ENCODE measurements around the gene RPL21.

Gene RPL21

DNA sequence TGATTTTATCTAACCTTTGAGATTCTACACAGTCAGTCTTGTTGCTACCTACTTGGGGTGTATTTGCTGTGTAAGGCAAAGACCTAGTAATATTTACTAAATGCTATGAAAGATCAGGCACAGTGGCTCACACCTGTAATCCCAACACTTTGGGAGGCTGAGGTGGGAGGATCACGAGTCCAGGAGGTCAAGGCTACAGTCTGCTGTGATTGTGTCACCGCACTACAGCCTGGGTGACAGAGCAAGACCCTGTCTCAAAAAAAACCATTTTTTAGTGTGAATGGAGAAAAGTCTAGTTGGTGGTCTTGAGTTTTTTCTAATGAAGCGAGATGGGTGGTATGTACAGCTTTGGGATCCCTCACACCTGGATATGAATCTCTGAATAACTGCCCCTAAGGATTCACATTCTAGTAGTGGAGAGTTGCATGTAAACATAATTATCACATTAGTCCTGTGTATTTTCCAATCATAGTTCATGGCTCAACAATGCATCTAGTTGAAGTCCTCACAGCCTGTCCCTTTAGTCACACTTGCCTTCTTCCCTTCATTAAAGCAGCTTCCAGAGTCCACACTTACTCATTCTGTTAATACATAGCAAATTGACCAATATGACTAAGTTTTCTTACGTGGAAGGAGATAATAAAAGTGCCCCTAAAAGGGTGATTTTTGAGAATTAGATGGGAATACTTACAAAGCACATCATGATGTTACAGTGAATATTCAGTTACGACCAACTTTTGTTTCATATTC, 7.5 kb downstream of the RPL21 start:
- no peak for DNase-seq (ENCODE audit: low read depth in 2 of 2)

- DNase-seq (ENCODE audit: low read depth in 2 of 2), result no peak
Measured at GRCh38 chr13:27259831-27260230, 8.5 kb downstream of the RPL21 start.

- DNase-seq (ENCODE audit: low read depth in 2 of 2), result no peak
Measured at GRCh38 chr13:27261396-27261795, 10.0 kb downstream of the RPL21 start.

- DNase-seq (ENCODE audit: low read depth in 2 of 2), result no peak
Measured at GRCh38 chr13:27263438-27263837, 12.1 kb downstream of the RPL21 start.

DNA sequence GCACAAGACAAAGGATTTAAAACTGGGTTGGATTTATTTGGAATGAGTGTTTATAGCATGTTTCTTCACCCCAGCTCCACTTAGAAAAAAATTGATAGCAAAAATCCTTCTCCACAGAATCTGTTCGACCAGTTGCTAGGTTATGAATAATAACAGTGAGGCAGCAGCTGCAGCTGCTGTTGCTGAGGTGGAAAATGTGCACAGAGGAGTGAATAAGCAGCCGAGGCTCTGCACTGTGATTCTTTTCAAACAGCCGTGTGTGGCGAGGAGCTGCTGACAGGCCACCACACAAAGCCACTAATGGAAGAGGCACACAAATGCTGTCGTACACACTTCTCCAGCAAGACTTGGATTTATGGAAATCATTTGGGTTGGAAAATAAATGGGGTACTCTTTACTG, 12.8 kb downstream of the RPL21 start:
- DNase-seq (ENCODE audit: low read depth in 2 of 2), result no peak

DNA sequence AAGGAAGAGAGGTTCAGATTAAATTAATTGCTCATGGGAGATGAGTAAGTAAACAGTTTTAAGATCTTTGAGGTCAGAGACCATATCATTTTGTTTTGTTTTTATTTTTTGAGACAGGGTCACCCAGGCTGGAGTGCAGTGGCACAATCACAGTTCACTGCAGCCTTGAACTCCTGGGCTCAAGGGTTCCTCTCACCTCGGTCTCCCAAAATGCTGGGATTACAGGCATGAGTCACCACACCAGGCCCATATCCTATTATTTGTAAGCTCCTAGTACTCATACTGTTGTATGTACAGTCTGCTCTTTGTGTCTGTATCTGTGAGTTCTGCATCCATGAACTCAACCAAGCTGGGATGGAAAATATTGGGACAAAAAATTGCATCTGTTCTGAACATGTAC, 13.3 kb downstream of the RPL21 start:
- DNase-seq (ENCODE audit: low read depth in 2 of 2), result no peak

GRCh38 chr13:27266917-27267316, 15.6 kb downstream of the RPL21 start:
- no peak for DNase-seq (ENCODE audit: low read depth in 2 of 2)

GRCh38 chr13:27267596-27267995, 16.2 kb downstream of the RPL21 start:
- DNase-seq (ENCODE audit: low read depth in 2 of 2), result no peak

GRCh38 chr13:27269114-27269665, 17.8 kb downstream of the RPL21 start:
- no peak for DNase-seq (ENCODE audit: low read depth in 2 of 2)

DNA sequence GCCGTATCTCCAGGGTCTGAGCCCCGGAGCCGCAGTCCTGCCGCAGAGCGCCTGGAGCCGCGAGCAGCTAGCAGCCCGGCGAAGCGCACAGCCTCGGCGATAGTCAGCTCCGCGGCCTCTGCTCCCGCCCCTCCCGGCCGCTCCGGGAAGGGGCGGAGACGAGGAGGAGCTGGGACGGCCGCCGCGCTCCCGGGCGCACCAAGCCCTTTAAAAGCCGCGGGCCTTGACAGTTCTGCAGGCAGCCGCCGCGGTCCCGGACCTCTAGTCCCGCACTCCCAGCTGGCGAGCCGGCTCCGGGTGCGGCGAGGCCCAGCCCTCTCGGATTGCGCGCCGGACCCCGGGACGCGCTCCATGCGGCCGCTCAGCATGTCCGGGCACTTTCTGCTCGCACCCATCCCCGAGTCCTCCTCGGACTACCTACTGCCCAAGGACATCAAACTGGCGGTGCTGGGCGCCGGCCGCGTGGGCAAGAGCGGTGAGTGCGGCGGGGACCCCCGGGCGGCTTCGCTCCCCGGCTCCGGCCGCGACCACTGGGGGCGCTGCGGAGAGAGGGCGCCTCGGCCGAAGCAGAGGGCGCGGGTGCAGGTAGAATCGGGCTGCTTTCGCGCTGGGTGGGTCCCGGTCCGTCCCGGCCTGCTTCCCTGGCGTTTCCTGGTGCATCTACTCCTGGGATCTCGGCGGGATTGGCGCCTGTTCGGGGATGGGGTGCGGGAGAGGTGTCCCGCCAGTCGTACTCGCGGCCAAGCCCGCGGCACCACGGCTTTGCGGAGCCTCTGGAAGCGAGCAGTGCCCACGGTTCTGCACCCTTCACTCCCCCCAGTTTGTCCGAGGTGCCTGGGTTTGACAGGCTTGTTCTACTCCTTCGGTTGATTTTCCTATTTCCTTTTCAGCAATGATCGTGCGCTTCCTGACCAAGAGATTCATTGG, 19.5 kb downstream of the RPL21 start, which contains the start of gene RASL11A:
TSS of gene RASL11A (plus strand) at position 237 of the 927 bp plus-strand sequence. CDS start at position 352, 115 bp downstream.
- peak; percentile 44 to 58 for DNase-seq (ENCODE audit: low read depth in 2 of 2)

- DNase-seq (ENCODE audit: low read depth in 2 of 2), result no peak
Measured at GRCh38 chr13:27271570-27272096, 20.3 kb downstream of the RPL21 start.

DNA sequence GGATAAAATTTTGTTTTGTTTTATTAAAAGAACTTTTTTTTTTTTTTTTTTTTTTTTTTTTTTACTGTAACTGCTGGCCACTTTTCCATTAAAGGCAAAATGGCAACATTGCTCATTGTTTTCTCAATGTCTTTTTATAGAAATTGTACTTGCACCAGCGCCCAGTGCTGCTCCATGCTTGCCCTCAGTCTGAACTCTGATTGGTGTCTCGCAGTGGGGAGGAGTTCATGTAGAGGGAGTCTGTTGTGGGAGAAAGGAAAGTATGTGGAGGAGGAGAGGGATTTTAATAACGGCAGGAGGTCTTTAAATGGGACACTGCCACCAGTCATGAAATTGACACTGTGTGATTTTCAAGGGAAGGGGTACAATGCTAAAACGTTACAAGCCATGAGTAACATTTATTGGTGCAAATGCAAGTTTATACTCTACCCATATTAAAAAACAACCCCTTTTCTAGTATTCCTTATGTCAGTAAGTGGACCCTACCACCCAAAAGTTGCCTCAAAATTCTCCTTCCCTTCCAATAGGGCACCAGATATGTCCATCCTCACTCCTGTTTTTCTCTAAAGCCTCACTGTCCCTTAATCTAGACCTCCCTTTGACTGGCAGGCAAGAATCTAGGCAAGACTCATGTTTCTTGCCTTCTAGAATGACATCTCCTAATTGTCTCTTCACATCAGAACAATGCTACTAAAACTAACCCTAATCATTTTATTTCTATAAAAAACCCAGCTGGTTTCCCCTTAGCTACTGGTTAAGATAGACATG, 22.5 kb downstream of the RPL21 start:
- no peak for DNase-seq (ENCODE audit: low read depth in 2 of 2)

GRCh38 chr13:27274631-27275030, 23.3 kb downstream of the RPL21 start:
- no peak for DNase-seq (ENCODE audit: low read depth in 2 of 2)

DNA sequence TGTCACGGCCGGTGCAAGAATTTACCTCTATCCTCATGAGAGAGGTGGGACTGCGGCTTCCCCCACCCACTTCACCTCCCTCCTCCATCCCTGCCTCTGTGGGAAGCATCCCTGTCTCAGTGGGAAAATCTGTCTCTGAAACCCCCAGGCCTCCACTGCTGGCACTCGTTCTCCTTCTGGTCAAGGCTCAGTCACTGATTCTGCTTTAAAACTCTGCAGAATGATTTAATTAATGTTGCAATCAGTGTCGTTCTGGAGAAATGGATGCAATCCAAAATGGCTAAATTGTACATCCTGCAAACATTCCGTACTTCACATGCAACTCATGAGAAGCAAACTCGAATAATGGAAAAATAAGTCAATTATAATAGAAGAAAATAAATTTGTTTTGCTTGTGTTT, 24.8 kb downstream of the RPL21 start:
- DNase-seq (ENCODE audit: low read depth in 2 of 2), result no peak

GRCh38 chr13:27279506-27279905, 28.1 kb downstream of the RPL21 start:
- DNase-seq (ENCODE audit: low read depth in 2 of 2), result no peak

GRCh38 chr13:27280009-27280656, 28.8 kb downstream of the RPL21 start:
- DNase-seq (ENCODE audit: low read depth in 2 of 2), result no peak

DNA sequence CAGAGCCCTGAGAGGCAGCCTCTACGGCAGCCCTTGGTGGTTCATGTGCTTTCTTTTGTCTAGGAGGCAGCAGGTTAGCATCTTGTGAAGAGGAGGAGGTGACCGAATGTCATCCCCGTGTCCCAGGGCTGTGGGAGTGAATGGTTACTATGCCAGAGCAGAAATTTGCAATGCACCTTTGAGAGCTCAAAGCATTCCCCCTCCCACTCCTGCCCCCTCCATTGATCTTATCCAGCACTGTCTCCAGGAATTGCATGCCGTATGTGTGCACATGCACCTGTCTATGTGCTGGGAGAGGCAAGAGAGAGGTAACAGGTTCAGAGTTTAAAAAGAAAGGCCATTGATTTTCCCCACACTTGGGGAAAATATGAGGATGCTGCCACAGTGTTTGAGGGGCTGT, 29.5 kb downstream of the RPL21 start:
- no peak for DNase-seq (ENCODE audit: low read depth in 2 of 2)

- DNase-seq (ENCODE audit: low read depth in 2 of 2), result no peak
Measured at GRCh38 chr13:27281420-27281819, 30.1 kb downstream of the RPL21 start.

GRCh38 chr13:27283906-27284493, 32.6 kb downstream of the RPL21 start:
- DNase-seq (ENCODE audit: low read depth in 2 of 2), result no peak

DNA sequence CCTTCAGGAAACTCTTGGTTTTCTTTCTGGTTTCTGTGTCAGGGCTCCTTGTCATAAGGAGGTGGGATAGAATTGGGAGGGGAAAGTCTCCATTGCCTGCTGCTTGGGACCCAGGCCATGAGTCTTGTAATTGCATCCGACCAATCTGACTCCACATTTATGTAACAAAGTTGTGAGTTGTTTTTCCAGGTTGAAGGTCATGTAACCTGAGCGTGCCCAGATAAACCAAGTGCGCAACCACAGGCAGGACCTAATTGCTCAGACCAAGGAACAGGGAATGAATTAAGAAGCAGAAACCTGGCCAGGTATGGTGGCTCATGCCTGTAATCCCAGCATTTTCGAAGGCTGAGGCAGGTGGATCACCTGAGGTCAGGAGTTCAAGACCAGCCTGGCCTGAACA, 37.0 kb downstream of the RPL21 start:
- no peak for DNase-seq (ENCODE audit: low read depth in 2 of 2)

Measured in stimulated activated CD8-positive, alpha-beta memory T cell treated with anti-CD3 and anti-CD28 coated beads, Interleukin-2, amount 100 ng/mL, for 1 hour (primary cell).